TTC549 (cell line): ENCODE measurements around the gene SETDB2.

Experiments
- FAIRE-seq: peaks from 2 replicates; lab custom pipeline; 2012; peaks lifted over from hg19 to GRCh38; lab: Jason Lieb, UNC

The SETDB2 gene, protein sequence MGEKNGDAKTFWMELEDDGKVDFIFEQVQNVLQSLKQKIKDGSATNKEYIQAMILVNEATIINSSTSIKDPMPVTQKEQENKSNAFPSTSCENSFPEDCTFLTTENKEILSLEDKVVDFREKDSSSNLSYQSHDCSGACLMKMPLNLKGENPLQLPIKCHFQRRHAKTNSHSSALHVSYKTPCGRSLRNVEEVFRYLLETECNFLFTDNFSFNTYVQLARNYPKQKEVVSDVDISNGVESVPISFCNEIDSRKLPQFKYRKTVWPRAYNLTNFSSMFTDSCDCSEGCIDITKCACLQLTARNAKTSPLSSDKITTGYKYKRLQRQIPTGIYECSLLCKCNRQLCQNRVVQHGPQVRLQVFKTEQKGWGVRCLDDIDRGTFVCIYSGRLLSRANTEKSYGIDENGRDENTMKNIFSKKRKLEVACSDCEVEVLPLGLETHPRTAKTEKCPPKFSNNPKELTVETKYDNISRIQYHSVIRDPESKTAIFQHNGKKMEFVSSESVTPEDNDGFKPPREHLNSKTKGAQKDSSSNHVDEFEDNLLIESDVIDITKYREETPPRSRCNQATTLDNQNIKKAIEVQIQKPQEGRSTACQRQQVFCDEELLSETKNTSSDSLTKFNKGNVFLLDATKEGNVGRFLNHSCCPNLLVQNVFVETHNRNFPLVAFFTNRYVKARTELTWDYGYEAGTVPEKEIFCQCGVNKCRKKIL

DNA sequence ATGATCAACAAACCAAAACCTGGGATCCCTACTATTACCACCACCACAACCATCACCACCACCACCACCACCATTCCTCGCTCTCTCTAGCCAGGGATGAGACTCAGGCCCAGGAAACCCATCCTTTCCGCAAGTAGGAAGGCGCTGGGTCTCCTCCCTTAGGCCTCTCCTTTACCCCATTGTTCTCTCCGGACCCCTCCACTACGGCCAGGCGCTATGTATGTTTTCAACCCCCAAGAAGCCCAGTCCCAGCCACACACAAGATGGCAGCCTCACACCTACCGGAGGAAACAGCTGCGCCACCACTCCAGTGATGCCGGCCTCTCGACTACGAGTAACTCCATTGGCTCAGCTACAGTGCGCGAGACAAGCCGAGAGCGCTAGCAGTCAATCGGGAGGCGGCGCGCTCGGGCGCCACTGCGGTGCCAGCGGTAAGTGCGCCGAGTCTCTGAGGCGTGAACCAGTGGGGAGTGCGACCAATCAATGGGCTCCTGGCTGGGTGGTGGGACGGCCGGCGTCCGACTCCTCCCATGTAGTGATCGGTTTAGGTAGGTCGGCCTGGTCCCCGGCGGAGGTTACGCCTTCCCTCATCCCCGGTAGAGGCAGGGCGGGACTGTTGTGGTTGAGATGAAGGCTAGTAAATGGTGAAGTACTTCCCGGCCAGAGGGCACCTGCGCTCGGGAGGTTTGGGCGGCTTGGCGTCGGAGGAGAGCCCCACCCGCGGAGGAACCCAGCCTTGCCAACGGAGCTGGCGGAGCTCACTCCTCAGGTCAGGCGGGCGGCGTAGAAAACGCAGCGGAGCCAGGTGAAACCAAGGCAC is at the start of gene SETDB2, which contains the start of gene CAB39L:
SETDB2 (plus strand) TSS at position 571 of the 820 bp plus-strand sequence. CDS start 7,620 bp downstream, outside the sequence.
CAB39L (minus strand) TSS at position 361 of the 820 bp plus-strand sequence. CDS start 61,154 bp downstream, outside the sequence.
- FAIRE-seq, result peak; percentile 96

DNA sequence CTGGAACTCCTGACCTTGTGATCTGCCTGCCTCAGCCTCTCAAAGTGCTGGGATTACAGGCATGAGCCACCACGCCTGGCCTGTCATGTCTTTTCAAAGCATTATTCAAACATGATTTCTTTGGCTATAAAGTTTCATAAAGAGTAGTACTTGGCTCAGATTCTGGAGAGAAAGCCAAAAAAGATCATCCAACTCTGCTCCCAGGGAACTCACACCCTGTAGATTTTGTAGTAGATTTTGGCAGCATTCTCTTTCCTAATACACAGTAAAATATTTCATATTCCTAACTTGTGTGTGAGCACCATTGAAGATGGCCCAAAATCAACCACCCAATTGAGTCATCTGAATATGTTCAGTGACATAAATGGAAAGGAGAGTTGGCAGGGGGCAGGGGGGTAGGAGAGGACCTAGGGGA is 48.6 kb upstream of the SETDB2 start:
- no peak for FAIRE-seq

DNA sequence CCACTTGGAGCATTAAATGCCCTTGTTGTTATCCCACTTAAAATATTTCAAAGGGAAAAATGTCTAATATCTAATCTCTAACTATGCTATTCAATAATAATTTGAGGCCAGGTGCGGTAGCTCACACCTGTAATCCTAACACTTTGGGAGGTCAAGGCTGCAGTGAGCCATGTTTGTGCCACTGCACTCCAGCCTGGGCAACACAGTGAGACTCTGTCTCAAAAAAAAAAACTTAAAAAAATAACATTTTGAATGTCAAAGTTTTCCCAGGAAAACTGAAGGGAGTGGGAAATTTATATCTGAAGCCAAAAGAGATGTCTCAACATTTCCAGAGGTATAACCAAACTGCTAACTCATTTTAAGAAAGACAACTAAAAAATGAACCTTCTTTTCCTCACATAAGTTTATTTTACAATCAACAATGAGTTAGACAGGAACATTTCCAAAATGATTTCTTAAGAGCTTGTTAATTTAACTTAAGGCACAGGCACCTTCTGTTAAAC is 48.1 kb upstream of the SETDB2 start:
- no peak for FAIRE-seq

DNA sequence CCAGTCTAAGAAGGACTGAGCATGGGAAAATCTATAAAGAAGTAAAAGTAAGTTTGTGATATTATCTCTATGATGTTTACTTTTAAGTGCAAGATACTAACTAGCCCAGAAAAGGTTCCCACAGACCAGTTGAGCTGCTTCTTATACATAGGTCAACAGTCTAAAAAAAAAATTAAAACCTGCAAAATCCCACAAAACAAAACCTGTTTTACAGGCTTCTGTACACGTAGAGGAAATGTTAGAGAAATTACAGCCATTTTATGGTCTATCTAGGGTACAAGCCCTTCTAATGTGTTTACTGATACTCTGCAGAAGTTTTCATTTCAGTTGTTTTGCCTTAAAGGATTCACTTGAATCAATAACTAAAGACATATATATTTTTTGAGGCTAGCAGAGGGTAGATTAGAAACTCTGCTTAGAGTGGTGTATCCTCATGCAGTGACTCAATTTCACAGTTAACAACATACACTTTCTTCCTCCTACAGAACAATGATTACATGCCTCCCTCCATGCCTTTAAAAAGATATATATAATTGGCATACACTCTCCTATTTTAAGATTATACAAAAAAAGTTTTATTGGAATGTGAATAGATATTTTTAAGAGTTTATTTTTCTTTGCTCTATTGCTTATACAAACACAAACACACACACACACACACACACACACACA is 44.1 kb upstream of the SETDB2 start:
- FAIRE-seq, result no peak

DNA sequence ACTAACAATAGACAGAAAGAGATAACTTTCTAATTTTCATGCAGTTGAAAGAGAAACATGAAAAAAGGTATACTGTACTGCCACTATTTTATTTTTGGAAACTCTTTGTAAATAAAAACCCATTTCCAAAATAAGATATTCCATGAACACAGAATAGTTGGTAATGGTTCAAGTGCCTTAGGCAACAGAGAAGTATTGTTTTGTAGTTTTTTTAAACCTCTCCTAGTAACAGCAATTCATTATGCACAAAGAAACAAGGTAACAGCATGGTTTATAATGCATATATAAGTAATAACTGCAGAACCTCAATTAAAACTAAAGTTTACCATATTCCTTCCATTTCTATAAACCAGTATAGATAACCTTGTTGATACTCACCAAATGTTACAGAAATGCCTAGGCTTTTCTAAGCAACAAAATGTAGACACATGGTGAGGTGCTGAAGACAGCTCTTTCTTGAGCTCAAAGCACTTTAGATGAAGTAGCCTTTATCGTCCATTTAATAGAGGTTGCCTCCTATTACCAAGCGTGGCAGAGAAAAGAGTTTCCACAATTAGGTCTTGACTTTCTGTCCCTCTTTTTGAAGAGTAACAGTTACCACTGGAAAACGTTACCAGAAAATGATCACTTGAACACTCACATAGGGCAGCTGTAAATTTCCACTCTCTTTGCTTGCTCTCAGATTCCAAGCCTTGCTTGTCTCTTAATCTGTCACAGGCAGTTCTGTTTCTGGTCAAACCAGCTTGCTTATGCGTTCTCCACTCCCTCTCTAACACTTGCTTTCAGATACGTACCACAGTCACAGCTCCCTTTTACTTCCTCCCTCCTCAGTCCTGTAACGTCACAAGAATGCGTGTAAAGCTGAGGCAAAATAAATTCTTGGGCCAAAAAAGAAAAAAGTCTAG is 43.1 kb upstream of the SETDB2 start:
- peak; percentile 57 for FAIRE-seq

DNA sequence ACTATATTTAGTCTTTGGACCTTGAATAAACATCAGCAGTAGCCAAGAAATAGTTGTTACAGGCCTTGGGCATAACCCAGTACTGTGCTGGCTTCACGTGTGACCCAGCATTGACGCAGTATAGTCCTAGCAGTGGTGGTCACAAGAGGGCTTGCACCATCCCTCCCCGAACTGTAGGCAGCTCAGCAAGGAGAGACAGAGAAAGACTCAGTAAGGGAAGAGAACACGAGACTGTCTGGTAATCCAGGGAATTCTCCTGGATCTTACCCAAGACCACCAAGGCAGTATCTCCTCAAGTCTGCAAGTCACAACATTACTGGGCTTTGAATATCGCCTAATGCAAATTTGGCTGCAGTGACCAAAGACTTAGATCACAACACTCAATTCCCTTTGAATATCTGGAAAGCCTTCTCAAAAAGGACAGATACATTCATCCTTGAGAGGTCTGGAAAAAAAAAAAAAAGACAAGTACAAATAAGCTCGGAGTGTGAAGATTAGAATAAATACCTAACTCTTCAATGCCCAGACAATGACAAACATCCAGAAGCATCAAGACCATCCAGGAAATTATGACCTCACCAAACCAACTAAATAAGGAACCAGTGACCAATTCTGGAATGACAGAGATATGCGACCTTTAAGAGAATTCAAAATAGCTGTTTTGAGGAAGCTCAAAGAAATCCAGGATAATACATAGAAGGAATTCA is 39.9 kb upstream of the SETDB2 start:
- no peak for FAIRE-seq

DNA sequence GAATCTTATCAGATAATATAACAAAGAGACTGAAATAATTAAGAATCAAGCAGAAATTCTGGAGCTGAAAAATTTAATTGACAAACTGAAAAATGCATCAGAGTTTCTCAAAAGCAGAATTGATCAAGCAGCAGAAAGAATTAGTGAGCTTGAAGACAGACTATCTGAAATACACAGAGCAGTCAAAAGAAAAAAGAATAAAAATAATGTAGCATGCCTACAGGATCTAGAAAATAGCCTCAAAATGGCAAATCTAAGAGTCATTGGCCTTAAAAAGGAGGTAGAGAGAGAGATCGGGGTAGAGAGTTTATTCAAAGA is 39.4 kb upstream of the SETDB2 start:
- FAIRE-seq, result no peak

DNA sequence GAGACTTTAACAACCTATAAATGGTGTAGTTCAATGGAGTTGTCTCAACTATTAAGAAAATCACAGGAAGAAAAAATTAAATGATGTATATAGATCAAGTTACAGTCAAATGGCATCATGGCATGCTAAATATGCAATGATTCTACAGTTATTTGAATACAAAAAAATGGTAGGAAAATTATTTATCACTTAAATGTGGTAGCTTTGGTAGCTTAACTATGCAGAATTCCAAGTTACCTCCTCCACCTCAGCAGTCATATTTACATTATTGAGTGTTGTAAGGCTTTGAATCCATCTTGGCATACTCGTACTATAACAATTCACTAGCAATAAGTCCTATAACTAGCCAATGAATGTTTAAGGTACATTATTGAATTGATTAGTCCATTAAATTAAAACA is 37.0 kb upstream of the SETDB2 start:
- no peak for FAIRE-seq

DNA sequence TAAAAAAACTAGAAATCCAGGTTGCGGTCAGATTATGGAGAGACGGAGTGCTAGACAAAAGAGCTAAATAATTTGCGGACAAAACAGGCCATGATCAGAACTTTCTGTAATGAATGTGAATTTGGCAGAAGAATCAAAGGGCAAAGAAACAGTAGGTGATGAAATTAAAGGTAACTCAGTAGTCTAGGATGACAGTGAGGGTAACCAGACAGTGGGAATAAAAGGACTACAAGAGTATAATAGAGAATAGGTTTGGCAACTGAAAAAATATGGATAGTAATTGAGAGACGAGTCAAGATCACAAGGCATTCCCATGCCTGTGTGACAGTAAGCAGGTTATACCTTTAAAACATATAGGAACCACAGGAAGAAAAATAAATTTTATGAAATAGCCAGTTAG is 36.1 kb upstream of the SETDB2 start:
- FAIRE-seq, result no peak

DNA sequence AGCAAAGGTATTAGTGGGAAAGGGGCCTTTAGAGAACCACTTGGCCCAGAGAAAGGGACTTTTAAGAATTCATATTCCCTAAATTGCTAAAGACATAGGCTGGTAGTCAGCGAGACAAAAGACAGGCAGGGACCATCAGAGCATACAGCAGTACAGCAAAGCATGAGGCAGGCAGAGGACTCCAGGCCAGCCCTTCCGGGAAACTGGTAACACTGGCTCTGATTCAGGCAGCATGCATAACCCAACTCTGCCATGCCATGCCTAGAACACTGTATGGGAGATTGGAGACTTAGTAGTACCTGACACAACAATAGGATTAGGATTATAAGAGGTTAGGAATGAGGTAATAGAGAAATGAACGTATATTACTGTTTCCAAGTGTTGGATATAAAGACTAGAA is 35.1 kb upstream of the SETDB2 start:
- FAIRE-seq, result no peak

DNA sequence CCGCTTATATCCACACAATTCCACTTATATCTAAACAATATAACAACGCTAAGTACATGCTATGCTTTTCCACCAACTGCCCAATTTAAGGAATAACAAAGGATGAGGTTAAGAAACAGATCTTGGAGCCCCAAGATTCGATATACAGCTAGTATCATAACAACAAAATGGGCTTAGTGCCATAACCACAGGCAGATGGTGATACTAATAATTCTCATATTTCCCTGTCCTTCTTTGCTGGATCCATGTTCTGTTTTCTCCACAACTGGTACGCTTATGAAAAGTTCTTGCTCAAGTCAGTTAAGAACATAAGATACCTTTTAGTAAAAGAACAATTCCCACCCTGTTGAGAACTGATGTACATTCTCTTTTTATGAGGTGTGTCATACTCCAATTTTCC is 34.1 kb upstream of the SETDB2 start:
- FAIRE-seq, result no peak

DNA sequence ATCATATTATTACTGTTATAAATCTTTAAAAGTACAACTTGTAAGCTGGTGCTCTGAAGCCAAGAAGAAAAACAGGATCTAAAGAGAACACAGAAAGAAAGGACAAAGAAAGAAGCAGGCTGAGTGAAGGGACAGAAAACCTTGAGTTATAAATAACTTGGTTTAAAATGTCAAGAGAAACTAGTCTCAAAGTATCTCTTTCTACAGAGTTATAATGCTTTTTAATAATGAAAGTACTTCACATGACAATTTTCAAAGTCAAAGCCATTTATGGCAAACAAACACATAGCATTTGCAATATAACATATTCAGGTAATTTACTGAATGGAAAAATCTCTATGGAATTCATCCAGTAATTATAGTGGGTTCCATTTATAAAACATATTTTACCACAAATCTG is 33.6 kb upstream of the SETDB2 start:
- peak; percentile 34 for FAIRE-seq

DNA sequence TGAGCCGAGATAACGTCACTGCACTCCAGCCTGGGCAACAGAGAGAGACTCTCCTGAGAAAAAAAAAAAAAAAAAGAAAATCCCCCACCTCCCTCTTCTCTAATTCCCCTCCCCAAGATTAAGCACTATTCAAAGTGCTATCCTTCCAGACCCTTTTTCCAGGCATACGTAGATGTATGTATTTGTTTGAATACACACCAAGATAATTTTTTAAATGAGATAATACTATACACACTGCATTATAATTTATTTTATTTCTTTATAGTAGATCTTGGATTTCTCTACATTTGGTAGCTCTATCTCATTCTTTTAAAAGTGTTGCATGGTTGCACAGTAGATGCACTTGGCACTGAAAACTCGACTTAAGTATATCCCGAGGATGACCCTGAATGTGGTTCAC is 32.7 kb upstream of the SETDB2 start:
- FAIRE-seq, result no peak

DNA sequence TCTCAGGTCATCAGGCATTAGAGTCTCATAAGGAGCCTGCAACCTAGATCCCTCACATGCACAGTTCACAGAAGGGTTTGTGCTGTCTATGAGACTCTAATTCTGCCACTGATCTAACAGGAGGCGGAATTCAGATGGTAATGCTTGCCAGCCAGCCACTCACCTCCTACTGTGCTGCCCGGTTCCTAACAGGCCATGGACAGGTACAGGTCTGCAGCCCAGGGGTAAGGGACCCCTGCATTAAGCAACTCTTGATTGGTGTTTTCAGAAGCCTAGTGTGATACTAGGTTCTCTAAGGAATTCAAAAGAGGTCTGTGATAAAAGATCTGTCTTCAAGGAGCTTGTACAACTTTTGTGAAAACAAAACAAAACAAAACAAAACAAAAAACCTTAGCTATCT is 31.3 kb upstream of the SETDB2 start:
- no peak for FAIRE-seq

DNA sequence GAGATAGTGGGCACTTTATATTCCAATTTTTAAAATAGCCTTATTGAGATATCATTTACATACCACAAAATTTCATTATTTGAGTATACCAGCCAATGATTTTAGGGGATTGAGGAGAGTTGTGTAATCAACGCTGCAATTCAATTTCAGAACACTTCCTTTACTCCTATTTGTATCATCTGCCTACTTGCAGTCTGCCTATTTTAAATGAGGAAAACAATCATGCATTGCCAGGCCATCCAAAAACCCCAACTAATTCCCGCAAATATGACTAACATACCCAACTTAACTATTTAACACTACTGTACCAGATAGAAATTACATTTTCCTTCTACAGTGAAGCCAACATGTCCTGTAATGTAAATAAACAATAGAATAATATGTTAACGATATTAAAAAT is 26.9 kb upstream of the SETDB2 start:
- no peak for FAIRE-seq

DNA sequence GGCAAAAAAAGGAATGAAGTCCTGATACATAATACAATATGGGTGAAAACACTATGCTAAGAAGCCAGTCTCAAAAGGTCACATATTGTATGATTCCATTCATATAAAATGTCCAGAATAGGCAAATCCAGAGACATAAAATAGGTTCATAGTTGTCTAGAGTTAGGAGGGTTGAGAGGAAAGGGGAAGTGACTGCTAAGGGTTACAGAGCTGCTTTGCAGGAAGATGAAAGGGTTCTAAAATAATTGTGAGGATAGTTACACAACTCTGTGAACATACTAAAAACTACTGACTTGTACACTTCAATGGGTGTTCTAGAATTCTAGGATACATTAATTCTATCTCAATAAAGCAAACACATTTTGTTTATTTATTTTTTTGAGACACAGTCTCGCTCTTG is 25.9 kb upstream of the SETDB2 start:
- no peak for FAIRE-seq

DNA sequence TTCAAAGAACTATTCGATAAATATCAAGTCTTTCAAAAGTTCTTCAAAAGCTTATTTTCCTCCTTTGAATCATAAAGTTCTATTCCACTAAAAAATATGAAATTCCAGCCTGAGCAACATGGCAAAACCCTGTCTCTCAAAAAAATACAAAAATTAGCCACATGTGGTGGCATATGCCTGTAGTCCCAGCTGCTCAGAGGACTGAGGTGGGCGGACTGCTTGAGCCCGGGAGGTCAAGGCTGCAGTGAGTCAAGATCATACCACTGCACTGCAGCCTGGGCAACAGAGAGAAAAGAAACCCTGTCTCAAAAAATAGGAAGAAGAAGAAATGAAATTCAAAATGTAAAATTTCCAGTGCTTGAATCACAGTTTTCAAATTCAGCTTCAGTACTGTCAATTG is 24.8 kb upstream of the SETDB2 start:
- no peak for FAIRE-seq

DNA sequence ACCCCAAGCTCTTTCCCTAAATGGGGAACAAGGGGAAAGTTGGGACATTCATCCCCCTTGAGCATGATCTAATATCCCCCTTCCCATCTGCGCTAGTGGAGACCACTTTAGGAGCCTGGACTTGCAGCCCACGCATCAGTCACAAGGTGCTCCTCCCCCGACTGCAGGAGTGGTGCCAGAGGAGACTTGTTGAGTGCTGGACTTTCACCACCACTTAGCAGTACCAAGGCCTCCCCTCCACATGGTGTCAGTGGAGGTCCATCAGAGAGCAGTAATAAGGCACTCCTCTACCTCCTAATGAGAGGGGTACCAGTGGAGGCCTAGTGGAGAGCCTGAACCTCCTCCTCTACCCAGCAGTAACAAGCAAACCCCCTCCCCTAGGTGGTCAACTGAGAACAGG is 22.7 kb upstream of the SETDB2 start:
- no peak for FAIRE-seq

DNA sequence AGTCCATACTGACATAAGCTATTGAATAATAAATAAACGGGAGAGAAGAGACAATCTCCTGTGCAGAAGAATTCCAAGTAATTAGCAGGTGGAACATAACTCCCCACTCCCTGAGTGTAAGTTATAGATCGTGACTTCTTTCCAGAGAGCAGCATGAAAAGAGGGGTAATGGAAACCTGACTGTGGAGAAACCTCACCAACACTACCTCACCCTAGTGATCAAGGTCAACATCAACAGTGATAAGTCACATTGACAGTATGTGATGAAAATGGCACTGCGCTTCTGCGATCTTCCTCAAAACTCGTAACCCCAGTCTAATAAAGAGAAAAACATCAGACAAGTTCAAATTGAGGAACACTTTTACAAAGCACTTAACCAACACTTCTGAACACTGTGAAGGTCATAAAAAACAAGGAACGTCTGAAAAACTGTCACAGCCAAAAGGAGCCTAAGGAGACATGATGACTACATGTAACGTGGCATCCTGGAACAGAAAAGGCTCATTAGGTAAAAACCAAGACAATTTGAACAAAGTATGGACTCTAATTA is 20.0 kb upstream of the SETDB2 start:
- no peak for FAIRE-seq
